Subcutaneous adipose tissue (tissue), 4 donors: Measurements from ENCODE around the gene BAIAP2. TPM values are rescaled to one million over a fixed set of nuclear protein-coding genes. Genes with fewer than 3 reads are reported as not detected.

ENCODE experiments used
- total RNA-seq, 4 donors: library from RNA; depleted of rRNA; stranded (reverse); fragments of >200 nt; gene quantifications; one replicate each; pipeline ENCODE4 v1.1.0, GENCODE V29; 2016
- TF ChIP-seq, protein P1 (sequence below): fragments of 450-650 bp; IDR thresholded peaks from one replicate; pipeline ENCODE4 v1.5.1; 2016; ENCODE audit warnings: low read depth, mild to moderate bottlenecking, control low read depth, antibody characterized with exemption, moderate library complexity

Gene BAIAP2
- total RNA-seq, 4 donors from 2014 or later: 17.4 to 31.1 (median 23.2) TPM

DNA sequence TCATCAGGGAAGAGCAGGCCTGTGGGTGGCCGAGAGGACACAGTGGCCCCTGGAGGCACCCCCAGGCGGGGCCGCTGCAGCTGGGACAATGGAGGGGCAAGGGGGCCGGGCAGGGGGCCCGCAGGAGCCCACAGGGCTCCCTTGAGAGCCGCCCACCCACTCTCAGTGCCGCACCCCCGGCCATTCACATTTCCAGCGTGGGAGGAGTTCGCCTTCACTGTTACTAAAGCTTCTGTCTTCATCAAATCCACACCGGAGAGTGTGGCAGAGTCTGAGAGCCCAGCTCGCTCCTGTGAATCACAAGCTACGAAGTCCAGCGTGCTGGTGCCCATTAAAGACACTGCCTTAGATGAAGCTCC lies 109.5 kb downstream of the BAIAP2 start:
- TF ChIP-seq, protein P1, sequence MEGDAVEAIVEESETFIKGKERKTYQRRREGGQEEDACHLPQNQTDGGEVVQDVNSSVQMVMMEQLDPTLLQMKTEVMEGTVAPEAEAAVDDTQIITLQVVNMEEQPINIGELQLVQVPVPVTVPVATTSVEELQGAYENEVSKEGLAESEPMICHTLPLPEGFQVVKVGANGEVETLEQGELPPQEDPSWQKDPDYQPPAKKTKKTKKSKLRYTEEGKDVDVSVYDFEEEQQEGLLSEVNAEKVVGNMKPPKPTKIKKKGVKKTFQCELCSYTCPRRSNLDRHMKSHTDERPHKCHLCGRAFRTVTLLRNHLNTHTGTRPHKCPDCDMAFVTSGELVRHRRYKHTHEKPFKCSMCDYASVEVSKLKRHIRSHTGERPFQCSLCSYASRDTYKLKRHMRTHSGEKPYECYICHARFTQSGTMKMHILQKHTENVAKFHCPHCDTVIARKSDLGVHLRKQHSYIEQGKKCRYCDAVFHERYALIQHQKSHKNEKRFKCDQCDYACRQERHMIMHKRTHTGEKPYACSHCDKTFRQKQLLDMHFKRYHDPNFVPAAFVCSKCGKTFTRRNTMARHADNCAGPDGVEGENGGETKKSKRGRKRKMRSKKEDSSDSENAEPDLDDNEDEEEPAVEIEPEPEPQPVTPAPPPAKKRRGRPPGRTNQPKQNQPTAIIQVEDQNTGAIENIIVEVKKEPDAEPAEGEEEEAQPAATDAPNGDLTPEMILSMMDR: no peak

DNA sequence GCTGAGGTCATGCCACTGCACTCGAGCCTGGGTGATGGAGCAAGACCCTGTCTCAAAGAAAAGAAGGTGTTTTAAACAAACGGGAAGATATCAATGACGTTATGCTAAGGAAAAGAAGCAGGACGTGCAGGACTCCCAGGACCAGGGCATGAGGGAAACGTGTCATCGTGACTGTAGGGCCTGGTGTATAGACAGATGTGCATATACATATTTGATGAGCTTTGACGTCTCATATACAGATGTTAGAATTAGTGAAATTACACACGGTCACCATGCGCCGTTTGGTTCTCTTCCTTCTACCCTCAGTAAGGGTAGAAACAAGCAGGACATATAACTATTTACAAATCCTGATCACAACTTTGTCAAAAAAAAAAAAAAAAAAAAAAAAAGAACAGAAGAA lies 112.8 kb downstream of the BAIAP2 start:
- TF ChIP-seq, protein P1: no peak

- TF ChIP-seq, protein P1: no peak
These were observed 113.6 kb downstream of the BAIAP2 start for GRCh38 chr17:81148571-81148970.

GRCh38 chr17:81148986-81149533 lies 114.1 kb downstream of the BAIAP2 start:
- TF ChIP-seq, protein P1: no peak

DNA sequence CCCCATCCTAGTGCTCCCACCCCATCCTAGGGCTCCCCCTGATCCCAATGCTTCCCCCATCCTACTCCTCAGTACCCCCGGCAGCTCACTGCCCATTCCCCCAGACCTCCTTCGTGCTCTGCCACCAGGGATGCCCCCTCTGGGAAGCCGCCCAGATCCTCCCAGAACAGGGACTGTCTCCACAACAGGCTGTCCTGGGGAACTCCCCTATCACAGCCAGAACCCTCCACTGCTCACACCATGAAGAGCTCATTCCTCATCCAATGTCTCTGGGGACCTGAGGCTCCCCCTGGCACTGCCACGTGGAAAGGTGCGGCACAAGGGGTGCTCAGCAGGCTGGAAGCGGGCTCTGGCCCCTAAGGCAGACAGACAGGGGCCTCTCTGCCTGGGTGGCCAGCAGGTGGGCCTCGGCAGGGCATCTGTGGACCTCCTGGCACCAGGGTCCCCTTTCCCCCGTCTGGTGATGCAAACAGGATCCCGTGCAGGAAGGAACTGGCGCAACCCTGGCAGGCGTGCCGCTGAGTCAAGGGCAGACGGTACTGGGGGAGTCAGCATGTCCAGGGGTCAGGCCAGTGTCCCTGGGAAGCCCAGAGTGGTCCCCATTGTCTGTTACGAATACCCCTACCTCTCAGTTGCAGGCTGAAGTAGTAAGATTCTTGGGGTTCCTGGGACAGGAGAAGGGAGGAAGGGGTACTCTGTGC lies 115.6 kb downstream of the BAIAP2 start:
- TF ChIP-seq, protein P1: no peak

- TF ChIP-seq, protein P1: no peak
These were observed 116.3 kb downstream of the BAIAP2 start for GRCh38 chr17:81151278-81151677.

- TF ChIP-seq, protein P1: no peak
These were observed 117.4 kb downstream of the BAIAP2 start for GRCh38 chr17:81152288-81152828.
